Esophagus muscularis mucosa (tissue), 4 donors: Measurements from ENCODE around the gene ACOXL.

Experiments
- EP300 ChIP-seq: sonication (generic); formaldehyde crosslinking; IDR thresholded peaks from one replicate; pipeline ENCODE4 v1.6.1; 2017; ENCODE audit warnings: antibody characterized with exemption
- POLR2A ChIP-seq: fragments of 450-650 bp; IDR thresholded peaks from one replicate; pipeline ENCODE4 v1.6.1; 2017; ENCODE audit warnings: antibody characterized with exemption, moderate library complexity, mild to moderate bottlenecking, low read depth
- POLR2AphosphoS5 ChIP-seq, 2 donors: sonication (generic); formaldehyde crosslinking; IDR thresholded peaks; one replicate each; pipeline ENCODE4 v1.6.1; 2017; ENCODE audit warnings: antibody characterized with exemption in 2 of 2
- TF ChIP-seq, protein P1 (sequence below), 3 experiments: fragments of 200-600 bp in 2 of 3; fragments of 450-650 bp in 1 of 3; sonication (generic) in 2 of 3; IDR thresholded peaks; one replicate each; pipeline ENCODE4 v1.5.1; 2017 to 2019; ENCODE audit warnings: antibody characterized with exemption in 3 of 3, mild to moderate bottlenecking in 2 of 3, moderate library complexity in 1 of 3

DNA sequence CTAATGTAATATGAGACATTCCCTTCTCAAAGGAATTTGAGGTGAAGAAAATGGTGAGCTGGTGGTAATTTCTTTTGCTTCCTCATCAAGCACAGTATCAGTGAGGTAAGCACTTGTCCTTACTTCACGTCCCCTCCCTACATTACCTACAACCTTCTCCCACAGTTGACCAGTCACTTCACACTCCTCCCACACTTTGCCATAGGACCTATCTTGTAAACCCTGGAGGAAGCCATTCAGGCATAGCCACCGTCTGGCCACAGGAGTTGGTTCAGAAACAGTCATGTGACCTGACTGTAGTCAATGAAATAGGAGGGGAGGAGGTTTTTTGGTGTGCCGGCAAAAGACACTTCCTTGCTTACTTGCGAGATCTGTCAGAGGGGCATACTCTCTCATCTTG is 12.1 kb downstream of the ACOXL start:
- TF ChIP-seq, protein P1, sequence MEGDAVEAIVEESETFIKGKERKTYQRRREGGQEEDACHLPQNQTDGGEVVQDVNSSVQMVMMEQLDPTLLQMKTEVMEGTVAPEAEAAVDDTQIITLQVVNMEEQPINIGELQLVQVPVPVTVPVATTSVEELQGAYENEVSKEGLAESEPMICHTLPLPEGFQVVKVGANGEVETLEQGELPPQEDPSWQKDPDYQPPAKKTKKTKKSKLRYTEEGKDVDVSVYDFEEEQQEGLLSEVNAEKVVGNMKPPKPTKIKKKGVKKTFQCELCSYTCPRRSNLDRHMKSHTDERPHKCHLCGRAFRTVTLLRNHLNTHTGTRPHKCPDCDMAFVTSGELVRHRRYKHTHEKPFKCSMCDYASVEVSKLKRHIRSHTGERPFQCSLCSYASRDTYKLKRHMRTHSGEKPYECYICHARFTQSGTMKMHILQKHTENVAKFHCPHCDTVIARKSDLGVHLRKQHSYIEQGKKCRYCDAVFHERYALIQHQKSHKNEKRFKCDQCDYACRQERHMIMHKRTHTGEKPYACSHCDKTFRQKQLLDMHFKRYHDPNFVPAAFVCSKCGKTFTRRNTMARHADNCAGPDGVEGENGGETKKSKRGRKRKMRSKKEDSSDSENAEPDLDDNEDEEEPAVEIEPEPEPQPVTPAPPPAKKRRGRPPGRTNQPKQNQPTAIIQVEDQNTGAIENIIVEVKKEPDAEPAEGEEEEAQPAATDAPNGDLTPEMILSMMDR (IDR thresholded peaks at IDR 0.05): no peak
- no peak for TF ChIP-seq POLR2A
- TF ChIP-seq EP300: no peak
- TF ChIP-seq POLR2AphosphoS5 (IDR thresholded peaks at IDR 0.05): no peak
